ENCODE measurements around the gene PHACTR2.
"Not testable (repeated sequence)": the region's sequence is repeated elsewhere in the genome, so short reads cannot be mapped to it uniquely, and the experiment has no call there.

Gene PHACTR2

GRCh38 chr6:143699430-143699825 lies 21.7 kb downstream of the PHACTR2 start:
- no peak for DNase-seq

- no peak for DNase-seq
Observed at GRCh38 chr6:143700684-143701348, 23.1 kb downstream of the PHACTR2 start.

- no peak for DNase-seq
Observed at GRCh38 chr6:143701349-143702234, 23.8 kb downstream of the PHACTR2 start.

- DNase-seq, result no peak
Observed at GRCh38 chr6:143705569-143705968, 27.8 kb downstream of the PHACTR2 start.

- no peak for DNase-seq
Observed at GRCh38 chr6:143707697-143708096, 29.9 kb downstream of the PHACTR2 start.

- DNase-seq, result no peak
Observed at GRCh38 chr6:143708889-143709288, 31.1 kb downstream of the PHACTR2 start.

- no peak for DNase-seq
Observed at GRCh38 chr6:143711714-143712113, 33.9 kb downstream of the PHACTR2 start.

GRCh38 chr6:143718472-143718871 lies 40.7 kb downstream of the PHACTR2 start:
- no peak for DNase-seq

- no peak for DNase-seq
Observed at GRCh38 chr6:143721642-143722041, 43.9 kb downstream of the PHACTR2 start.

GRCh38 chr6:143724876-143725275 lies 47.1 kb downstream of the PHACTR2 start:
- no peak for DNase-seq

- no peak for DNase-seq
Observed at GRCh38 chr6:143726015-143726647, 48.4 kb downstream of the PHACTR2 start.

- DNase-seq, result no peak
Observed at GRCh38 chr6:143727035-143727434, 49.3 kb downstream of the PHACTR2 start.

- DNase-seq, result no peak
Observed at GRCh38 chr6:143731789-143732188, 54.0 kb downstream of the PHACTR2 start.

GRCh38 chr6:143732536-143732935 lies 54.8 kb downstream of the PHACTR2 start:
- DNase-seq, result no peak

- DNase-seq, result no peak
Observed at GRCh38 chr6:143733510-143733909, 55.7 kb downstream of the PHACTR2 start.

GRCh38 chr6:143734641-143735063 lies 56.9 kb downstream of the PHACTR2 start:
- DNase-seq, result no peak

GRCh38 chr6:143738072-143738690 lies 60.4 kb downstream of the PHACTR2 start:
- not testable (repeated sequence) for DNase-seq

GRCh38 chr6:143739341-143739851 lies 61.6 kb downstream of the PHACTR2 start:
- no peak for DNase-seq

GRCh38 chr6:143740213-143740612 lies 62.4 kb downstream of the PHACTR2 start:
- DNase-seq, result no peak

- no peak for DNase-seq
Observed at GRCh38 chr6:143741480-143741879, 63.7 kb downstream of the PHACTR2 start.

GRCh38 chr6:143742070-143742954 lies 64.5 kb downstream of the PHACTR2 start:
- DNase-seq, result no peak

- DNase-seq, result no peak
Observed at GRCh38 chr6:143742955-143743255, 65.1 kb downstream of the PHACTR2 start.

All from stimulated activated CD8-positive, alpha-beta memory T cell treated with anti-CD3 and anti-CD28 coated beads, Interleukin-4, amount 100 ng/mL, for 48 hours (primary cell).